Neural cell (in vitro differentiated cells): Measurements from ENCODE around the gene CLDND2.

Experiments used
- CTCF ChIP-seq: fragments of 450-650 bp; IDR thresholded peaks from 2 replicates; pipeline ENCODE4 v1.5.1; 2014; ENCODE audit warnings: antibody characterized with exemption, mild to moderate bottlenecking, moderate library complexity; ENCODE audit not compliant: poor library complexity, severe bottlenecking
- EP300 ChIP-seq: fragments of 450-650 bp; conservative IDR thresholded peaks from 2 replicates; pipeline ENCODE4 v1.6.1; 2014; ENCODE audit warnings: antibody characterized with exemption, mild to moderate bottlenecking, moderate library complexity; ENCODE audit not compliant: poor library complexity, severe bottlenecking
- EZH2 ChIP-seq: fragments of 200-600, 300-800 bp; shearing (Covaris generic), sonication (generic); IDR thresholded peaks from 2 replicates; pipeline ENCODE4 v1.6.1; 2014; ENCODE audit warnings: antibody characterized with exemption, low read length, borderline replicate concordance, mild to moderate bottlenecking; ENCODE audit not compliant: insufficient read depth, poor library complexity, severe bottlenecking
- MXI1 ChIP-seq: fragments of 450-650 bp; conservative IDR thresholded peaks from 2 replicates; pipeline ENCODE4 v1.6.1; 2014; ENCODE audit warnings: antibody characterized with exemption, mild to moderate bottlenecking; ENCODE audit not compliant: poor library complexity, severe bottlenecking
- POLR2AphosphoS5 ChIP-seq: IDR thresholded peaks from 2 replicates; pipeline ENCODE4 v1.6.1; 2012
- RAD21 ChIP-seq: fragments of 450-650 bp; conservative IDR thresholded peaks from 2 replicates; pipeline ENCODE4 v1.6.1; 2014; ENCODE audit warnings: antibody characterized with exemption, mild to moderate bottlenecking, moderate library complexity
- TAF1 ChIP-seq: IDR thresholded peaks from 2 replicates; pipeline ENCODE4 v1.6.1; 2012; ENCODE audit warnings: low read depth

DNA sequence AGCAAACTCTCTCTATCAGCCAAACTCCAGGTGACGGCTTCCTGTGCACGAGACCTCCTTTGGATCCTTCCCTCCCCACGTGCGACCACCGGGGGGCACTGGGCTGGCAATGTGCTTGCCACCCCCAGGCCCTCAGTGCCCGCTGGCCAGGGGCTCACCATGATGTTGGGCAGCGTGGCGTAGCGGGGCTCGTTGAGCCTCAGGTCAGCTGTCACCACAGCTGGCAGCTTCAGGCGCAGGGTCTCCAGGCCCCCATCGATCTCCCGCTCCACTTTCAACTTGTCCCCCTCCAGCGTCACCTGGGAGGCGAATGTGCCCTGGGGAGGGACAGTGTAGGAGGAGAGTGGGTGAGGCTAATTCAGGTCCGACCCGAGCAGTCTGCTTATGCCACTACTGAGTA is 22.1 kb downstream of the CLDND2 start:
- TF ChIP-seq CTCF (no peak), TAF1 (no peak), POLR2AphosphoS5 (no peak), EP300 (no peak), EZH2 (no peak), MXI1 (no peak), RAD21 (no peak)
